HEK293T (cell line): ENCODE measurements around the gene BIN1.

ENCODE experiments used
- CTCF ChIA-PET: fragments of 350-600 bp; formaldehyde crosslinking; extraction: SDS; loops from one replicate; lab custom pipeline; 2021; ENCODE audit warnings: antibody characterized with exemption, inconsistent platforms; lab: Yijun Ruan, JAX
- POLR2A ChIA-PET: fragments of 350-600 bp; formaldehyde crosslinking; extraction: SDS; loops from one replicate; lab custom pipeline; 2020; ENCODE audit warnings: antibody characterized with exemption, inconsistent platforms; lab: Yijun Ruan, JAX
- DNase-seq: peaks from one replicate; pipeline ENCODE4 v3.0.0; 2012; ENCODE audit warnings: mixed read lengths; ENCODE audit errors: extremely low spot score
- ARNT ChIP-seq: fragments of 450-650 bp; IDR thresholded peaks from 2 replicates; pipeline ENCODE4 v1.6.1; 2017; ENCODE audit warnings: mild to moderate bottlenecking
- BHLHE40 ChIP-seq: fragments of 450-650 bp; IDR thresholded peaks from 2 replicates; pipeline ENCODE4 v1.6.1; 2016; ENCODE audit warnings: mild to moderate bottlenecking, moderate library complexity, borderline replicate concordance
- CTBP1 ChIP-seq: fragments of 450-650 bp; IDR thresholded peaks from 2 replicates; pipeline ENCODE4 v1.6.1; 2016; ENCODE audit warnings: borderline replicate concordance
- ELF4 ChIP-seq: fragments of 450-650 bp; IDR thresholded peaks from 2 replicates; pipeline ENCODE4 v1.6.1; 2017; ENCODE audit warnings: antibody characterized with exemption
- FOXA1 ChIP-seq: fragments of 450-650 bp; IDR thresholded peaks from 2 replicates; pipeline ENCODE4 v1.6.1; 2016; ENCODE audit warnings: mild to moderate bottlenecking
- FOXK2 ChIP-seq: fragments of 450-650 bp; IDR thresholded peaks from 2 replicates; pipeline ENCODE4 v1.6.1; 2016; ENCODE audit warnings: mild to moderate bottlenecking
- FOXM1 ChIP-seq: fragments of 450-650 bp; IDR thresholded peaks from 2 replicates; pipeline ENCODE4 v1.6.1; 2017; ENCODE audit warnings: mild to moderate bottlenecking, borderline replicate concordance
- HDGF ChIP-seq: fragments of 450-650 bp; IDR thresholded peaks from 2 replicates; pipeline ENCODE4 v1.6.1; 2017; ENCODE audit warnings: antibody characterized with exemption, borderline replicate concordance
- L3MBTL2 ChIP-seq: fragments of 450-650 bp; conservative IDR thresholded peaks from 2 replicates; pipeline ENCODE4 v1.6.1; 2016; ENCODE audit warnings: mild to moderate bottlenecking
- LEF1 ChIP-seq: fragments of 450-650 bp; IDR thresholded peaks from 2 replicates; pipeline ENCODE4 v1.6.1; 2017; ENCODE audit warnings: mild to moderate bottlenecking, borderline replicate concordance
- NFRKB ChIP-seq: fragments of 450-650 bp; IDR thresholded peaks from 2 replicates; pipeline ENCODE4 v1.6.1; 2016; ENCODE audit warnings: mild to moderate bottlenecking, moderate library complexity
- SP1 ChIP-seq: fragments of 450-650 bp; IDR thresholded peaks from 2 replicates; pipeline ENCODE4 v1.6.1; 2017
- SUZ12 ChIP-seq: fragments of 450-650 bp; IDR thresholded peaks from 2 replicates; pipeline ENCODE4 v1.6.1; 2016; ENCODE audit warnings: mild to moderate bottlenecking
- TARDBP ChIP-seq: fragments of 450-650 bp; IDR thresholded peaks from 2 replicates; pipeline ENCODE4 v1.6.1; 2016
- ZNF384 ChIP-seq: fragments of 450-650 bp; IDR thresholded peaks from 2 replicates; pipeline ENCODE4 v1.6.1; 2016
- TF ChIP-seq, protein P1 (sequence below): fragments of 450-650 bp; IDR thresholded peaks from 2 replicates; pipeline ENCODE4 v1.6.1; 2016

BIN1 gene

DNA sequence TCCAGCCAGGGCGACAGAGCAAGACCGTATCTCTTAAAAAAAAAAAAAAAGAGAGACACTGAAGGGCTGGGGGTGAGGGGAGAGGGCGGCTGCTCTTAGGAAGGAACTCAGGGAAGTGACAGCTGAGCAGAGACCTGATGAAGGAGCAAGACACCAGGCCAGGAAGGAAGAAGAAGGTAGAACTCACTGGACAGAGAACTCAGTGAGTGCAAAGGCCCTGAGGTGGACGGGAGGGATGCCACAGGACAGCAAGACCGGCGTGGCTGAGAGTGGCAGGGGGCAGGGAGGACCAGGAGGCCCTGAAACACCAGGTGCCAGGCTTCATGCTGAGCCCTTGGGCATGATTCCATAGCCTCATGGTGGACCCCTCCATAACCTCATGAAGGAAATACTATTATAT, 18.2 kb downstream of the BIN1 start:
- ChIA-PET POLR2A (no interaction called here), CTCF (no interaction called here)

DNA sequence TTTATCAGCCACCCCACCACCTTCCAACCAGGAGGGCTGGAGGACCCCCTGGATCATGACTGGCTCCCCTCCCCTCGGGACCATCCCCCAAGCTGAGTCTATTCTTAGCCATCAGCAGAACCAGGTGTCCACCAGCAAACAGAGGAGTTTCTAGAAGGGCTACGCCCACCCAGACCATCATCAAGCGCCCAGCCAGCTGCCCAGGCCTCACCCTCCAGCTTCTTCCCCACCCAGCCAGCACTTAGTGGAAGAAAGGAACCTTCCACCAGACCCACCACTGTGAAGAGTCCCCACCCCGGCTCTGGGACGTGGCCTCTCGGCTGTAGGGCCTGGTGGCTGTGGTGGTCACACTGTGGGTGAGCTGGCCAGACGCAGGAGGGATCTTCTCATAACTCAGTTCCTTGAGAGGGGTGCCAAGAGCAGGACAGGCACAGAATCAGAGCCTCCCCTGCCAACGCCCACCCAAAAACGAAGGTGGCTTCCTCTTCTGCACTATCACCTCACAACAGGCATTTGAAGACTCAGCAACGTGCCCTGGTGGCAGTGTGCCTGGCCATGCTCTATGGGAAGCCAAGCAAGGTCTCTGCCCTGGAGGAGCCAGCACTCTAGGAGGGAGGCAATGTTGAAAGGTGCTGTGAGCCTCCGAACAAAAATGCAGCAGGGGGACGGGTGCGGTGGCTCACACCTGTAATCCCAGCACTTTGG, 19.0 kb downstream of the BIN1 start:
- ChIA-PET CTCF (interaction anchor here (1.1 kb wide), 1 partner anchor 20 kb away, joined by 3 read pairs; no protein-coding TSS in a partner anchor), POLR2A (no interaction called here)
- no peak for DNase-seq
- TF ChIP-seq ARNT = no peak
- TF ChIP-seq SP1 = no peak
- no peak for TF ChIP-seq ZNF384
- no peak for TF ChIP-seq HDGF
- TF ChIP-seq, protein P1, sequence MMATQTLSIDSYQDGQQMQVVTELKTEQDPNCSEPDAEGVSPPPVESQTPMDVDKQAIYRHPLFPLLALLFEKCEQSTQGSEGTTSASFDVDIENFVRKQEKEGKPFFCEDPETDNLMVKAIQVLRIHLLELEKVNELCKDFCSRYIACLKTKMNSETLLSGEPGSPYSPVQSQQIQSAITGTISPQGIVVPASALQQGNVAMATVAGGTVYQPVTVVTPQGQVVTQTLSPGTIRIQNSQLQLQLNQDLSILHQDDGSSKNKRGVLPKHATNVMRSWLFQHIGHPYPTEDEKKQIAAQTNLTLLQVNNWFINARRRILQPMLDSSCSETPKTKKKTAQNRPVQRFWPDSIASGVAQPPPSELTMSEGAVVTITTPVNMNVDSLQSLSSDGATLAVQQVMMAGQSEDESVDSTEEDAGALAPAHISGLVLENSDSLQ = no peak
- TF ChIP-seq FOXK2 = no peak
- TF ChIP-seq LEF1 = no peak
- TF ChIP-seq FOXA1 = no peak
- no peak for TF ChIP-seq TARDBP
- TF ChIP-seq SUZ12 = no peak
- no peak for TF ChIP-seq CTBP1
- no peak for TF ChIP-seq NFRKB
- no peak for TF ChIP-seq L3MBTL2
- TF ChIP-seq BHLHE40 = no peak
- TF ChIP-seq FOXM1 = no peak
- TF ChIP-seq ELF4 = no peak

More for the DNA sequence above, 18.2 kb downstream of the BIN1 start:
- TF ChIP-seq SP1 = no peak
- TF ChIP-seq FOXM1 = no peak
- no peak for TF ChIP-seq CTBP1
- no peak for TF ChIP-seq FOXA1
- TF ChIP-seq, protein P1 = no peak
- TF ChIP-seq ELF4 = no peak
- no peak for TF ChIP-seq BHLHE40
- TF ChIP-seq SUZ12 = no peak
- DNase-seq = no peak

GRCh38 chr2:127086990-127087790, 19.8 kb downstream of the BIN1 start:
- CTCF ChIA-PET = interaction anchor here (1.1 kb wide), 1 partner anchor 19 kb away, joined by 3 read pairs; no protein-coding TSS in a partner anchor
- no peak for DNase-seq
- no peak for TF ChIP-seq NFRKB
- TF ChIP-seq L3MBTL2 = no peak
- TF ChIP-seq ELF4 = no peak
- TF ChIP-seq HDGF = no peak
- TF ChIP-seq ZNF384 = no peak
- no peak for TF ChIP-seq CTBP1
- no peak for TF ChIP-seq SUZ12
- TF ChIP-seq FOXA1 = no peak
- no peak for TF ChIP-seq FOXK2
- no peak for TF ChIP-seq TARDBP
- no peak for TF ChIP-seq LEF1
- TF ChIP-seq BHLHE40 = no peak
- no peak for TF ChIP-seq ARNT
- TF ChIP-seq FOXM1 = no peak
- POLR2A ChIA-PET = no interaction called here

- ChIA-PET POLR2A (no interaction called here), CTCF (no interaction called here)
- TF ChIP-seq ELF4 = no peak
- no peak for TF ChIP-seq HDGF
- TF ChIP-seq, protein P1 = no peak
- TF ChIP-seq SUZ12 = no peak
- TF ChIP-seq L3MBTL2 = no peak
- no peak for TF ChIP-seq FOXA1
- TF ChIP-seq FOXK2 = no peak
- no peak for TF ChIP-seq TARDBP
- no peak for TF ChIP-seq NFRKB
- no peak for TF ChIP-seq FOXM1
- no peak for TF ChIP-seq BHLHE40
- TF ChIP-seq LEF1 = no peak
- no peak for TF ChIP-seq ZNF384
- TF ChIP-seq SP1 = no peak
- TF ChIP-seq ARNT = no peak
- TF ChIP-seq CTBP1 = no peak
- no peak for DNase-seq
Measured at GRCh38 chr2:127085317-127085681, 21.7 kb downstream of the BIN1 start.

DNA sequence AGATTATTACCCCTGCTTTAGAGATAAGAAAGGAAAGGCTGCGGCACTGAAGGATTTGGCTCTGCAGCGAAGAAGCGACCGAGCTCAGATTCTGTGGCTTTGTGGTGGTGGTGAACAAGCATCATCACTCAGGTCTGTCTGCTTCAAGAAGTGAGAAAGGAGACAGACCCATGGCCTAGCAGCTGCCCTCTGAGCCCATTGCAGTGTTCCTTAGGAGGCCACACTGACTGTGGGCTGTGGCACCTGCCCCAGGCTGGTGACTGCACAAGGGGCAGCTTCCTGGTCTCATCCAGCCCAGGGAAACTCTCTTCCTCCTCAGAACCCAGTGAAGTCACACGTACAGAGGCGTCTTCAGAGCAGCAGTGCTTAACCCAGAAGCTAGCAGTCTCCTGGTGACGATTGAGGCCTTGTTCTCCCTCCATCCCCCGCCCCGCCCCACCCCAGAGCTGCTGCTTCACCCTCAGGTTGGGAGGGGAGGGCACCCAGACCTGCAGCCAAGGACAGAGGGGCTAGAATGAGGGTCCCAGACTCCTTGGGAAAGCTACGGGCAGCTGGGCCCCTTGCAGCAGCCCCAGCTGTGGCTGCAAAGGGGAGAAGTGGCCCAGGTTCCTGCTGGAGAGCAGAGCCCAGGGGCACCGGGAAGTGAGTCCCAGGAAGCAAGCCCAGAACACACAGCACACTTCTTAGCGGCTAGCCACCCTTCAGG, 22.2 kb downstream of the BIN1 start:
- ChIA-PET POLR2A (no interaction called here), CTCF (no interaction called here)
- no peak for DNase-seq
- TF ChIP-seq BHLHE40 (no peak), SUZ12 (no peak)
